Mucosa of rectum (tissue), 2 donors: ENCODE measurements around the gene TMEM151B.

ENCODE experiments used
- H3K27ac ChIP-seq, 2 donors: one replicate each; pipeline ENCODE4 v1.7.0; 2013; ENCODE audit warnings: inconsistent platforms in 2 of 2, low read depth in 2 of 2, low read length in 2 of 2
- H3K27me3 ChIP-seq, 2 donors: one replicate each; pipeline ENCODE4 v1.7.0; 2013; ENCODE audit warnings: low read length in 2 of 2; ENCODE audit not compliant: control insufficient read depth in 2 of 2, insufficient read depth in 2 of 2
- H3K36me3 ChIP-seq, 2 donors: one replicate each; pipeline ENCODE4 v1.7.0; 2013; ENCODE audit warnings: low read length in 2 of 2; ENCODE audit not compliant: control insufficient read depth in 2 of 2, insufficient read depth in 2 of 2
- H3K4me1 ChIP-seq, 2 donors: one replicate each; pipeline ENCODE4 v1.7.0; 2013; ENCODE audit warnings: low read length in 2 of 2, mild to moderate bottlenecking in 1 of 2; ENCODE audit not compliant: control insufficient read depth in 2 of 2, insufficient read depth in 2 of 2
- H3K4me3 ChIP-seq, 2 donors: one replicate each; pipeline ENCODE4 v1.7.0; 2013; ENCODE audit warnings: low read length in 2 of 2
- H3K9ac ChIP-seq, 2 donors: one replicate each; pipeline ENCODE4 v1.7.0; 2013; ENCODE audit warnings: low read length in 2 of 2, low read depth in 1 of 2, mild to moderate bottlenecking in 1 of 2
- H3K9me3 ChIP-seq, 2 donors: one replicate each; pipeline ENCODE4 v1.7.0; 2013; ENCODE audit warnings: low read length in 2 of 2; ENCODE audit not compliant: control insufficient read depth in 2 of 2
- donor health status: healthy.
- donor health status: Normal muscosa, but diverticular disease.

The TMEM151B gene

GRCh38 chr6:44269921-44270525 lies at the start of gene TMEM151B:
Gene TMEM151B (plus strand): TSS chr6:44270450. CDS start chr6:44270743, 293 bp downstream.
- H3K4me3 ChIP-seq = no peak within 1 kb of the TSS
- H3K9me3 ChIP-seq = no peaks in the 10 kb centered on the region
- H3K27ac ChIP-seq = no peak within 1 kb of the TSS
- H3K36me3 ChIP-seq = no peaks in the 10 kb centered on the region
- peaks cover 0 to under 1% of the 10 kb centered on the region in 2 donors for H3K4me1 ChIP-seq
- H3K27me3 ChIP-seq = peaks cover 46 to 53% of the 10 kb centered on the region in 2 donors
- no peak within 1 kb of the TSS for H3K9ac ChIP-seq

- no peaks in the 10 kb centered on the region for H3K9me3 ChIP-seq
- peak overlapping the region; percentile 70 to 81 for H3K27ac ChIP-seq
- peak overlapping the region; percentile 20 to 56 for H3K9ac ChIP-seq
- peaks cover 41 to 48% of the 10 kb centered on the region in 2 donors for H3K4me1 ChIP-seq
- H3K36me3 ChIP-seq = no peaks in the 10 kb centered on the region
- peak overlapping the region in 1 of 2 donors; percentile 2 for H3K4me3 ChIP-seq
- H3K27me3 ChIP-seq = no peaks in the 10 kb centered on the region
These were observed 49.3 kb upstream of the TMEM151B start for GRCh38 chr6:44220913-44221290.

DNA sequence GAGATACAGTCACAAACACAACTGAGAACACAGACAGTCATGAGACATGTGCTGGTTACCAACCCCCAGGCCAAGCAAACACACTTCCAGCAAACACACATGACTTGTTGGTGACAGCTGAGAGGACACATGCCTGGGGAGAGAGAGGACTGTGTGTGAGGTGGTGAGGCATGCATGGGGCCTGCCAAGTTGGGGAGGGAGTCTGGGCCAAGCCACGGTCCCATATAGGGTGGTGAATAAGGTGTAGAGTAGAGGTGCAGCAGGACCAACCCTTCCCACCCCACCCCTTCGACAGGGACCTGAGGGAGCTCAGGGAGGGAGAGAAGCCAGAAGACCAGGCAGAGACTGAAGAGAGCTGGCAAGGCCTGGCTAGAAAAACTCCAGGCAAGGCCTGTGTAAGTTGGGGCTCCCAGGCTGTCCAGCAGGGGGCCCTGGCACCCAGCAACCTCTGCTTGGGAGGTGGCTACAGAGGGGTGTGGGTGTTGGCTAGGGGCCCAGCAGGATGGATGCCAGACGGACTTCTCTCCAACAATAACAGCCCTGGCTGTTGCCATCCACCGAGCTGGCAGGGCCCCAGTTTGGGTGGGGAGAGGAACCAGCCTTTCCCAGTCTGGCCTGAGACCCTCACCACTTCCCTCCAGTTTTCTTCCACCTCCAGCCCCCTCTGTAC lies 48.8 kb upstream of the TMEM151B start:
- Histone ChIP-seq H3K9me3 (no peaks in the 10 kb centered on the region), H3K4me1 (peaks cover 42 to 48% of the 10 kb centered on the region in 2 donors), H3K27me3 (no peaks in the 10 kb centered on the region), H3K36me3 (no peaks in the 10 kb centered on the region), H3K4me3 (peak overlapping the region in 1 of 2 donors; percentile 12), H3K27ac (peak overlapping the region; percentile 70 to 81), H3K9ac (peak overlapping the region; percentile 20 to 56)

GRCh38 chr6:44221961-44222335 lies 48.3 kb upstream of the TMEM151B start:
- Histone ChIP-seq H3K36me3 (no peaks in the 10 kb centered on the region), H3K27me3 (no peaks in the 10 kb centered on the region), H3K4me1 (peaks cover 42 to 45% of the 10 kb centered on the region in 2 donors), H3K9me3 (no peaks in the 10 kb centered on the region), H3K9ac (peak overlapping the region in 1 of 2 donors; percentile 26), H3K27ac (peak overlapping the region; percentile 70 to 81), H3K4me3 (peak overlapping the region in 1 of 2 donors; percentile 12)

DNA sequence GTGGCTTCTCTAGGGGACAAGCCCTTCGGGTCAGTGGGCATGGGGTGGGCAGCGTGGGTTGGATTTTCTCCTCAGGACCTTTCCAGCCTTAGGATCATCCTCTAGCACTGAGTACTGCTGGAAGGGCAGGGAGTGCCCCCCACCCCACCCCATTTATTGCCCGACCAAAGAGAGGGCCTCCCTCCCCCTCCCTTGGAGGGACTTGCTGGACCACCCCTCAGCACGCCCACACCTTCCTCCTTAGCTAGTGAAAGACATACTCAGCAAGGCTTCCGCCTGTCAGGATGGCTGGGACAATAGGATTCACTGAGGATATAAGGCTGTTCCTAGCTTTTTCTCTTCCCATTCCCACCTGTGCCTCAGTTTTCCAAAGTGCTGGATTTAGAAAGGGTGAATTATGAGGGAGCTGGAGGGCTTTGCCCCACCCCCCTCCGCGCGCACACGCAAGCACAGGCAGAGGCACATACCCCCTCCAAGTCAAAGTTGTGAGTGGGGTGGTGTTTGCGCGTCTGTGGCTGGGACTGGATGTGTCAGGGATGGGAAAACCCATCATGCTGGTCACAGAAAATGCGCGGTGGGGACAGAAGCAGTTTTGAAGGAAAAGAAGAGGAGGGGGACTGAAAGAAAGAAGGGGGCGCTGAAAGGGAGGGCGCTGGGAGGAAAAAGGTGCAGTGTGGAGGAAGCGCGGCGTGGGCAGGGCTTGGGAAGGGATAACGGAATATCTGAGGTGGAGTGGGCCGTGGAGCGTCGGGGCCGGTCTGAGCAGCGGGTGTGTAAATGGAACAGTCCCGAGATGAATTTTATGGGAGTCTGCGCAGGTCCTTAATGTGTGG lies 47.5 kb upstream of the TMEM151B start:
- Histone ChIP-seq H3K4me3 (peak overlapping the region; percentile 39 to 51), H3K9ac (peak overlapping the region in 1 of 2 donors; percentile 37), H3K9me3 (no peaks in the 10 kb centered on the region), H3K4me1 (peaks cover 39 to 44% of the 10 kb centered on the region in 2 donors), H3K36me3 (no peaks in the 10 kb centered on the region), H3K27me3 (no peaks in the 10 kb centered on the region), H3K27ac (peak overlapping the region in 1 of 2 donors; percentile 56)

DNA sequence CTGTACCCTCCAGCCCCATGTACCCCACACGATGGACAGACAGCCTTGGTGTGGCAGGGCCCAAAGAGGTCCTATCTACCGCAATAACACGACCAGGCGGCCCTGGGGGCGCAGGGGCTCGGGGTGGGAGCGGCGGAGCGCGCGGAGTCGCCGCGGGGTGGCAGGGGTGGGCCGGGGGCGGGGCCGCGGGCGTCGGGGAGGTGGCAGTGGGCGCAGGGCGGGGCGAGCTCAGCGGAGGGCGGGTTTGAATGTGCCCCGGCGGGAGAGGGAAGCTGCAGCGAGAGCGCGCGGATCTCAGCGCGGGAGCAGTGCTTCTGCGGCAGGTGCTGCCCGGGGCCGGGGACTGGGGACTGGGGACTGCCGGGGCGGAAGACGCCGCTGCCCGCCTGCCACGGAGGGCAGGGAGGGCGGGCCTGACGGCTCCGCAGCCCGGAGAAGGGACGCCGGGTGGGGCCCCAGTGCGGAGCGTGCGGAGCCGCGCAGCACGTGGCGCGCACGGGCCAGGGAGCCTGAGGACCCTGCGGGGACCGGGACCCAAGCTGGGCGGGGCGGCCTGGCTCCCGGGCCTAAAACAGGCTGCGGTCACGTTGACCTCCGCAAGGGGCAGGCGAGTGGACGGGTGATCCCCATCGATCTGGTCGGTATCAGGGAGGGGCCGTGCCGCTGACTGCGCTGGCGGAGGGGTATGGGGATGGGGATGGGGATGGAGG lies 46.8 kb upstream of the TMEM151B start, which contains the start of gene SLC29A1:
Gene SLC29A1 (plus strand): TSS at position 277 of the 710 bp plus-strand sequence. CDS start 3,719 bp downstream, outside the sequence.
- Histone ChIP-seq H3K4me3 (peak within 1 kb of the TSS; percentile 61 to 67), H3K27me3 (no peaks in the 10 kb centered on the region), H3K27ac (peak within 1 kb of the TSS in 1 of 2 donors; percentile 56), H3K9ac (peak within 1 kb of the TSS; percentile 24 to 45), H3K4me1 (peaks cover 35 to 37% of the 10 kb centered on the region in 2 donors), H3K9me3 (no peaks in the 10 kb centered on the region), H3K36me3 (no peaks in the 10 kb centered on the region)

DNA sequence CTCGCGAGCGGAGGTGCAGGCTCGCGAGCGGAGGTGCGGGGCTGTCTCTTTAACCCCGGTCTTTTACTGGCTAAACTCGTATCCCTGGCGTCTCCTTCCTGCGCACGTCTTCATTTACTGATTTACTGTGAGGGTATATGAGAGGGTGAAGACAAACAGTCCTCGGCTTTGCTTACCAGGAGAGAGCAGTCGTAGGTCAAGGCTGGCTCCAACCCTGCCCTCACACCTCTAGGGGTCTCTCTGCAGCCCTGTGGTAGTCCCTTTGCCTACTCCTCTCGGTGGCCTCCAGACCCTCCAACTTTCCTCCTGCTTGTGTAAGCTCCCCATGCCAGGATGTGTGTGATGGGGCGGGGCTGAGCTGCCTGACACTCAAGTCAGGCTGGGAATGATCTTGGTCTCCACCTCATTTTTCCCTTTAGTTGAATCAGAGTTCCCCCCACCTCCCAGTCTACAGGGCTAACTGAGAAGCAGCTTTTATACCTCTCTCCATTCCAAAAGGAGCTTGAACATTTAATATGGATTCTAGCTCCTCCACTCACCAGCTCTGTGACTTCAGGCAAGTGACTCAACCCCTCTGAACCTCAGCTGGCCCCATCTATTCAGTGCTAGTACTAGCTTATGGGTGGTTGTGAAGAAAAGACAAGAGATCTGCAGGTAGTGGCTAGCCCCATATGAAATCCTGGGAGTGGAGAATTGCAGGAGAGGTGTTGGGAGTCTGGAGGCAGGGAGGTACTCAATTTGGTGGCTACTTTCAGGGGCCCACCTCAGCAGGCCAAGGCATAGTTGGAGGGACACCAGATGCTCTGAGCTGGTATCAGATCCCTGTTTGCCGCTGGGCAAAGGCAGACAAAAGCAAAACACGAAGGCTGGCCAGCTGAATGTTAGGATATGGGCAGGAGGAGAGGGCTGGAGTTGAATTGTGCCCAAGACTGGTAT lies 46.0 kb upstream of the TMEM151B start:
- Histone ChIP-seq H3K4me1 (peaks cover 30 to 31% of the 10 kb centered on the region in 2 donors), H3K27ac (peak overlapping the region in 1 of 2 donors; percentile 48), H3K9me3 (no peaks in the 10 kb centered on the region), H3K9ac (peak overlapping the region; percentile 24 to 45), H3K36me3 (no peaks in the 10 kb centered on the region), H3K27me3 (no peaks in the 10 kb centered on the region), H3K4me3 (peak overlapping the region; percentile 61 to 67)

- H3K4me1 ChIP-seq = peaks cover 27 to 29% of the 10 kb centered on the region in 2 donors
- no peak overlapping the region for H3K4me3 ChIP-seq
- no peak overlapping the region for H3K9ac ChIP-seq
- no peaks in the 10 kb centered on the region for H3K9me3 ChIP-seq
- H3K27ac ChIP-seq = no peak overlapping the region
- H3K36me3 ChIP-seq = peaks cover 0 to 2% of the 10 kb centered on the region in 2 donors
- no peaks in the 10 kb centered on the region for H3K27me3 ChIP-seq
These were observed 45.3 kb upstream of the TMEM151B start for GRCh38 chr6:44224965-44225305.
